Esophagus muscularis mucosa (tissue), 4 donors: ENCODE results near the gene LAGE3. TPM values are rescaled to one million over a fixed set of nuclear protein-coding genes. Genes with fewer than 3 reads are reported as not detected.

Source experiments
- DNase-seq: peaks from one replicate; pipeline ENCODE4 v3.0.0-alpha.2; 2017; ENCODE audit errors: extremely low spot score
- H3K27ac ChIP-seq, 4 donors: fragments of 200-600 bp; sonication (generic); replicated peaks in 1 of 4; 1 replicate in 3 of 4; 2 replicates in 1 of 4; pipeline ENCODE4 v1.5.1; 2016 to 2019; ENCODE audit warnings: mild to moderate bottlenecking in 1 of 4
- H3K27me3 ChIP-seq, 4 donors: fragments of 200-600 bp; sonication (generic); one replicate each; pipeline versions ENCODE4 v1.5.1 to v1.6.0; 2016 to 2019
- H3K36me3 ChIP-seq, 4 donors: fragments of 200-600 bp; sonication (generic); one replicate each; pipeline ENCODE4 v1.5.1; 2016 to 2019
- H3K4me1 ChIP-seq, 4 donors: fragments of 200-600 bp; sonication (generic); one replicate each; pipeline ENCODE4 v1.5.1; 2016 to 2019
- H3K4me3 ChIP-seq, 4 donors: fragments of 200-600 bp; sonication (generic); 1 replicate in 2 of 4; 2 replicates in 2 of 4; pipeline ENCODE4 v1.5.1; 2016 to 2019; ENCODE audit warnings: mild to moderate bottlenecking in 4 of 4, moderate library complexity in 1 of 4
- H3K9me3 ChIP-seq, 4 donors: fragments of 200-600 bp; sonication (generic); 1 replicate in 3 of 4; 2 replicates in 1 of 4; pipeline ENCODE4 v1.5.1; 2016 to 2019
- CTCF ChIP-seq, 3 experiments: fragments of 200-600 bp in 2 of 3; fragments of 450-650 bp in 1 of 3; sonication (generic) in 2 of 3; IDR thresholded peaks; one replicate each; pipeline ENCODE4 v1.5.1; 2017 to 2019; ENCODE audit warnings: antibody characterized with exemption in 3 of 3, mild to moderate bottlenecking in 2 of 3, moderate library complexity in 1 of 3
- EP300 ChIP-seq: sonication (generic); formaldehyde crosslinking; IDR thresholded peaks from one replicate; pipeline ENCODE4 v1.6.1; 2017; ENCODE audit warnings: antibody characterized with exemption
- POLR2A ChIP-seq: fragments of 450-650 bp; IDR thresholded peaks from one replicate; pipeline ENCODE4 v1.6.1; 2017; ENCODE audit warnings: antibody characterized with exemption, moderate library complexity, mild to moderate bottlenecking, low read depth
- POLR2AphosphoS5 ChIP-seq, 2 donors: sonication (generic); formaldehyde crosslinking; IDR thresholded peaks; one replicate each; pipeline ENCODE4 v1.6.1; 2017; ENCODE audit warnings: antibody characterized with exemption in 2 of 2
- WGBS: methylation state at CpG from one replicate; pipeline ENCODE4 v1.1.5; 2018; 5-methylcytosine and 5-hydroxymethylcytosine counted together
- intact Hi-C: fragments of 100-400 bp; cut with DNase I; formaldehyde crosslinking; loops from one replicate; pipeline ENCODE4 v1.15.1; 2023
- total RNA-seq, 4 donors: library from RNA; depleted of rRNA; stranded (reverse); fragments of >200 nt; gene quantifications; one replicate each; pipeline versions ENCODE4 v1.1.0 to v1.2.1, GENCODE V29; 2016

The LAGE3 gene
- total RNA-seq, 4 donors from 2014 or later: 14.1 to 21.7 (median 16.9) TPM

- Histone ChIP-seq H3K27ac (peak within 1 kb of the TSS; percentile 88 to 97 (median 94)), H3K4me1 (peaks cover 12 to 35% (median 32%) of the 10 kb centered on the region in 4 donors), H3K36me3 (peaks cover 0 to 16% (median 11%) of the 10 kb centered on the region in 4 donors), H3K9me3 (no peaks in the 10 kb centered on the region), H3K4me3 (peak within 1 kb of the TSS; percentile 63 to 81 (median 68)), H3K27me3 (no peaks in the 10 kb centered on the region)
- intact Hi-C loops: no loop called here
- DNase-seq: peak; percentile 97
- 30% methylated on average over 13 of the region's 71 CpGs for WGBS
- TF ChIP-seq POLR2AphosphoS5 (IDR thresholded peaks at IDR 0.05): peak; percentile 90 to 93
- no peak for TF ChIP-seq EP300
- peak; percentile 14 for TF ChIP-seq POLR2A
- no peak for TF ChIP-seq CTCF (IDR thresholded peaks at IDR 0.05)
Measured at GRCh38 chrX:154490414-154491083, 11.5 kb upstream of the LAGE3 start, which contains the start of gene SLC10A3. SLC10A3 (minus strand) TSS chrX:154490629; CDS start chrX:154488940, 1,689 bp downstream.

- H3K36me3 ChIP-seq: peaks cover 0 to 20% (median 13%) of the 10 kb centered on the region in 4 donors
- DNase-seq: no peak
- peaks cover 17 to 40% (median 37%) of the 10 kb centered on the region in 4 donors for H3K4me1 ChIP-seq
- no peaks in the 10 kb centered on the region for H3K9me3 ChIP-seq
- peak overlapping the region; percentile 88 to 97 (median 94) for H3K27ac ChIP-seq
- H3K4me3 ChIP-seq: peak overlapping the region; percentile 63 to 81 (median 68)
- no peaks in the 10 kb centered on the region for H3K27me3 ChIP-seq
- 56% methylated on average over 6 of the region's 19 CpGs for WGBS
- no peak for TF ChIP-seq POLR2A
- no peak for TF ChIP-seq EP300
- TF ChIP-seq CTCF (IDR thresholded peaks at IDR 0.05): no peak
- no peak for TF ChIP-seq POLR2AphosphoS5 (IDR thresholded peaks at IDR 0.05)
- intact Hi-C loops: no loop called here
Measured at GRCh38 chrX:154490021-154490413, 10.9 kb upstream of the LAGE3 start.

- Histone ChIP-seq H3K27me3 (no peaks in the 10 kb centered on the region), H3K27ac (peak overlapping the region; percentile 88 to 97 (median 94)), H3K4me3 (peak overlapping the region; percentile 63 to 81 (median 68)), H3K4me1 (peaks cover 21 to 49% (median 45%) of the 10 kb centered on the region in 4 donors), H3K36me3 (peaks cover 0 to 29% (median 21%) of the 10 kb centered on the region in 4 donors), H3K9me3 (no peaks in the 10 kb centered on the region)
- no peak for TF ChIP-seq POLR2A
- TF ChIP-seq POLR2AphosphoS5 (IDR thresholded peaks at IDR 0.05): no peak
- no peak for TF ChIP-seq CTCF (IDR thresholded peaks at IDR 0.05)
- no peak for TF ChIP-seq EP300
- DNase-seq: no peak
- 72% methylated on average over 2 of the region's 4 CpGs for WGBS
- intact Hi-C loops: loop anchor here (5.0 kb wide), 2 partner anchors 38 to 52 kb away; partner anchors contain the start of gene GDI1
Measured at GRCh38 chrX:154489182-154489581, 10.1 kb upstream of the LAGE3 start.

- TF ChIP-seq EP300 (no peak), POLR2A (no peak)
- Histone ChIP-seq H3K4me3 (no peak overlapping the region), H3K36me3 (peaks cover 0 to 29% (median 24%) of the 10 kb centered on the region in 4 donors), H3K27ac (peak overlapping the region in 2 of 4 donors; percentile 88 to 95), H3K27me3 (no peaks in the 10 kb centered on the region), H3K9me3 (no peaks in the 10 kb centered on the region), H3K4me1 (peaks cover 23 to 50% (median 48%) of the 10 kb centered on the region in 4 donors)
- no peak for DNase-seq
- intact Hi-C loops: loop anchor here (5.0 kb wide), 2 partner anchors 39 to 51 kb away; partner anchors contain the start of gene GDI1
- WGBS: 88% methylated on average over 15 of the region's 20 CpGs
Measured at GRCh38 chrX:154488336-154489075, 9.4 kb upstream of the LAGE3 start.
